ENCODE measurements around the gene NAPG. TPM values are rescaled to one million over a fixed set of nuclear protein-coding genes. Genes with fewer than 3 reads are reported as not detected.

NAPG gene
- total and polyA plus RNA-seq, 10 of the 15 experiments (the other 5 are each of a cell fraction or from before 2014, with no cell fraction given): 20.5 to 34.8 (median 24.0) TPM

DNA sequence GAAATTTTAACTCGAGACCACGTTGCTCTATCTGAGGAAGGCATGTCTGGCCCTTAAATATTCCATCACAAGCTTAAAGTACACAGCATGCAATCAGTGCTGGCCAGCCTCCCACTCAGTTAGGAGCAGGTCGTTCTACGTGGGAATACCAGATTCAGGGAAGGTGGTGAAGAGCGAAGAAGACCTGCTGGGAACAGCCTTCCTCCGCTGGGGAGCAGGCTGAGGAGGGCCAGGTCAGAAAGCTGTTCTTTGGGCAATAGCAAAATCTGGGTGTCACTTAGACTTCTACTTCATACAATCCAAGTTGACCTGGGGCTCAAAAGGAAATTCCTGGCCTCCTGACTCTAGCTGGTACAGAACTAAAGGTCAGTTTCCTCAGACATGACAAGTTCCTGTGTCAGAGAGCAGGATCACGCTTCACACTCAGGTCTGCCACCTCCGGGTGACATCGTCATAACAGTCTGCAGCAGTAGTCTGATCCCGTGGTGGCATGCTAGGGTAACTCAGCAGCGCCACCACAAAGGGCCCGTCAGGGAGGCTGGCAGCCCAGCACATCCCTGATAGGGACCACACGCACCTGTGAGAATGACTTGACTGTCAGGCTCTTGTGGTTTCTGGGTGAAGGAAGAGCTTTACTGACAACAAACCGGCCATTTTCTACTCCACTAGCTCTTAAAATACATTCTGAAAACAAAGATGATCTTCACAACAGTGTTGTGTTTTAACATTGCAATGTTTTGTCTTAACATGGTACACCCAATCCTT is 35.2 kb upstream of the NAPG start (continued):
- TF ChIP-seq, protein P1, sequence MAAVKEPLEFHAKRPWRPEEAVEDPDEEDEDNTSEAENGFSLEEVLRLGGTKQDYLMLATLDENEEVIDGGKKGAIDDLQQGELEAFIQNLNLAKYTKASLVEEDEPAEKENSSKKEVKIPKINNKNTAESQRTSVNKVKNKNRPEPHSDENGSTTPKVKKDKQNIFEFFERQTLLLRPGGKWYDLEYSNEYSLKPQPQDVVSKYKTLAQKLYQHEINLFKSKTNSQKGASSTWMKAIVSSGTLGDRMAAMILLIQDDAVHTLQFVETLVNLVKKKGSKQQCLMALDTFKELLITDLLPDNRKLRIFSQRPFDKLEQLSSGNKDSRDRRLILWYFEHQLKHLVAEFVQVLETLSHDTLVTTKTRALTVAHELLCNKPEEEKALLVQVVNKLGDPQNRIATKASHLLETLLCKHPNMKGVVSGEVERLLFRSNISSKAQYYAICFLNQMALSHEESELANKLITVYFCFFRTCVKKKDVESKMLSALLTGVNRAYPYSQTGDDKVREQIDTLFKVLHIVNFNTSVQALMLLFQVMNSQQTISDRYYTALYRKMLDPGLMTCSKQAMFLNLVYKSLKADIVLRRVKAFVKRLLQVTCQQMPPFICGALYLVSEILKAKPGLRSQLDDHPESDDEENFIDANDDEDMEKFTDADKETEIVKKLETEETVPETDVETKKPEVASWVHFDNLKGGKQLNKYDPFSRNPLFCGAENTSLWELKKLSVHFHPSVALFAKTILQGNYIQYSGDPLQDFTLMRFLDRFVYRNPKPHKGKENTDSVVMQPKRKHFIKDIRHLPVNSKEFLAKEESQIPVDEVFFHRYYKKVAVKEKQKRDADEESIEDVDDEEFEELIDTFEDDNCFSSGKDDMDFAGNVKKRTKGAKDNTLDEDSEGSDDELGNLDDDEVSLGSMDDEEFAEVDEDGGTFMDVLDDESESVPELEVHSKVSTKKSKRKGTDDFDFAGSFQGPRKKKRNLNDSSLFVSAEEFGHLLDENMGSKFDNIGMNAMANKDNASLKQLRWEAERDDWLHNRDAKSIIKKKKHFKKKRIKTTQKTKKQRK (IDR thresholded peaks at IDR 0.05; ENCODE audit: low read depth, low read length): no peak
- TF ChIP-seq ZNF207 (IDR thresholded peaks at IDR 0.05; ENCODE audit: borderline replicate concordance): no peak
- TF ChIP-seq IKZF1 (conservative IDR thresholded peaks at IDR 0.05): peak; percentile 69
- TF ChIP-seq NR2C1 (IDR thresholded peaks at IDR 0.05): peak; percentile 42; the same call in 1 of the 2 replicates
- no peak for TF ChIP-seq SUZ12 (IDR thresholded peaks at IDR 0.05; ENCODE audit: unreplicated experiment)
- no peak for TF ChIP-seq ZBTB4 (CRISPR knock-in tag; IDR thresholded peaks at IDR 0.05)
- TF ChIP-seq MEF2B (IDR thresholded peaks at IDR 0.05; ENCODE audit: partially characterized antibody, poor library complexity, severe bottlenecking): no peak
- TF ChIP-seq, protein P2, sequence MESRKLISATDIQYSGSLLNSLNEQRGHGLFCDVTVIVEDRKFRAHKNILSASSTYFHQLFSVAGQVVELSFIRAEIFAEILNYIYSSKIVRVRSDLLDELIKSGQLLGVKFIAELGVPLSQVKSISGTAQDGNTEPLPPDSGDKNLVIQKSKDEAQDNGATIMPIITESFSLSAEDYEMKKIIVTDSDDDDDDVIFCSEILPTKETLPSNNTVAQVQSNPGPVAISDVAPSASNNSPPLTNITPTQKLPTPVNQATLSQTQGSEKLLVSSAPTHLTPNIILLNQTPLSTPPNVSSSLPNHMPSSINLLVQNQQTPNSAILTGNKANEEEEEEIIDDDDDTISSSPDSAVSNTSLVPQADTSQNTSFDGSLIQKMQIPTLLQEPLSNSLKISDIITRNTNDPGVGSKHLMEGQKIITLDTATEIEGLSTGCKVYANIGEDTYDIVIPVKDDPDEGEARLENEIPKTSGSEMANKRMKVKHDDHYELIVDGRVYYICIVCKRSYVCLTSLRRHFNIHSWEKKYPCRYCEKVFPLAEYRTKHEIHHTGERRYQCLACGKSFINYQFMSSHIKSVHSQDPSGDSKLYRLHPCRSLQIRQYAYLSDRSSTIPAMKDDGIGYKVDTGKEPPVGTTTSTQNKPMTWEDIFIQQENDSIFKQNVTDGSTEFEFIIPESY (IDR thresholded peaks at IDR 0.05): no peak
- TF ChIP-seq STAT3 (IDR thresholded peaks at IDR 0.05; ENCODE audit: low read depth, low read length): no peak
- TF ChIP-seq PML (IDR thresholded peaks at IDR 0.05; ENCODE audit: low read length): no peak
- TF ChIP-seq, protein P3, sequence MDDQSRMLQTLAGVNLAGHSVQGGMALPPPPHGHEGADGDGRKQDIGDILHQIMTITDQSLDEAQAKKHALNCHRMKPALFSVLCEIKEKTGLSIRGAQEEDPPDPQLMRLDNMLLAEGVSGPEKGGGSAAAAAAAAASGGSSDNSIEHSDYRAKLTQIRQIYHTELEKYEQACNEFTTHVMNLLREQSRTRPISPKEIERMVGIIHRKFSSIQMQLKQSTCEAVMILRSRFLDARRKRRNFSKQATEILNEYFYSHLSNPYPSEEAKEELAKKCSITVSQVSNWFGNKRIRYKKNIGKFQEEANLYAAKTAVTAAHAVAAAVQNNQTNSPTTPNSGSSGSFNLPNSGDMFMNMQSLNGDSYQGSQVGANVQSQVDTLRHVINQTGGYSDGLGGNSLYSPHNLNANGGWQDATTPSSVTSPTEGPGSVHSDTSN (IDR thresholded peaks at IDR 0.05; ENCODE audit: insufficient replicate concordance, low read depth, low read length): no peak
- no peak for TF ChIP-seq CBX3 (IDR thresholded peaks at IDR 0.05; ENCODE audit: borderline replicate concordance, low read depth)
- no peak for TF ChIP-seq MXI1 (IDR thresholded peaks at IDR 0.05; ENCODE audit: low read depth, low read length)
- TF ChIP-seq, protein P4, sequence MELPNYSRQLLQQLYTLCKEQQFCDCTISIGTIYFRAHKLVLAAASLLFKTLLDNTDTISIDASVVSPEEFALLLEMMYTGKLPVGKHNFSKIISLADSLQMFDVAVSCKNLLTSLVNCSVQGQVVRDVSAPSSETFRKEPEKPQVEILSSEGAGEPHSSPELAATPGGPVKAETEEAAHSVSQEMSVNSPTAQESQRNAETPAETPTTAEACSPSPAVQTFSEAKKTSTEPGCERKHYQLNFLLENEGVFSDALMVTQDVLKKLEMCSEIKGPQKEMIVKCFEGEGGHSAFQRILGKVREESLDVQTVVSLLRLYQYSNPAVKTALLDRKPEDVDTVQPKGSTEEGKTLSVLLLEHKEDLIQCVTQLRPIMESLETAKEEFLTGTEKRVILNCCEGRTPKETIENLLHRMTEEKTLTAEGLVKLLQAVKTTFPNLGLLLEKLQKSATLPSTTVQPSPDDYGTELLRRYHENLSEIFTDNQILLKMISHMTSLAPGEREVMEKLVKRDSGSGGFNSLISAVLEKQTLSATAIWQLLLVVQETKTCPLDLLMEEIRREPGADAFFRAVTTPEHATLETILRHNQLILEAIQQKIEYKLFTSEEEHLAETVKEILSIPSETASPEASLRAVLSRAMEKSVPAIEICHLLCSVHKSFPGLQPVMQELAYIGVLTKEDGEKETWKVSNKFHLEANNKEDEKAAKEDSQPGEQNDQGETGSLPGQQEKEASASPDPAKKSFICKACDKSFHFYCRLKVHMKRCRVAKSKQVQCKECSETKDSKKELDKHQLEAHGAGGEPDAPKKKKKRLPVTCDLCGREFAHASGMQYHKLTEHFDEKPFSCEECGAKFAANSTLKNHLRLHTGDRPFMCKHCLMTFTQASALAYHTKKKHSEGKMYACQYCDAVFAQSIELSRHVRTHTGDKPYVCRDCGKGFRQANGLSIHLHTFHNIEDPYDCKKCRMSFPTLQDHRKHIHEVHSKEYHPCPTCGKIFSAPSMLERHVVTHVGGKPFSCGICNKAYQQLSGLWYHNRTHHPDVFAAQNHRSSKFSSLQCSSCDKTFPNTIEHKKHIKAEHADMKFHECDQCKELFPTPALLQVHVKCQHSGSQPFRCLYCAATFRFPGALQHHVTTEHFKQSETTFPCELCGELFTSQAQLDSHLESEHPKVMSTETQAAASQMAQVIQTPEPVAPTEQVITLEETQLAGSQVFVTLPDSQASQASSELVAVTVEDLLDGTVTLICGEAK (IDR thresholded peaks at IDR 0.05; ENCODE audit: borderline replicate concordance): no peak

All from GM12878 (cell line).